GM19463 (cell line): ENCODE measurements around the gene WDR70.
"Not testable (repeated sequence)": the region's sequence is repeated elsewhere in the genome, so short reads cannot be mapped to it uniquely, and the experiment has no call there.

Experiments
- ATAC-seq: cut with Tn5 transposase; IDR thresholded peaks from one replicate; pipeline ENCODE4 v1.9.1; 2021; ENCODE audit warnings: mild to moderate bottlenecking, moderate library complexity; ENCODE audit not compliant: unreplicated experiment

WDR70 gene

DNA sequence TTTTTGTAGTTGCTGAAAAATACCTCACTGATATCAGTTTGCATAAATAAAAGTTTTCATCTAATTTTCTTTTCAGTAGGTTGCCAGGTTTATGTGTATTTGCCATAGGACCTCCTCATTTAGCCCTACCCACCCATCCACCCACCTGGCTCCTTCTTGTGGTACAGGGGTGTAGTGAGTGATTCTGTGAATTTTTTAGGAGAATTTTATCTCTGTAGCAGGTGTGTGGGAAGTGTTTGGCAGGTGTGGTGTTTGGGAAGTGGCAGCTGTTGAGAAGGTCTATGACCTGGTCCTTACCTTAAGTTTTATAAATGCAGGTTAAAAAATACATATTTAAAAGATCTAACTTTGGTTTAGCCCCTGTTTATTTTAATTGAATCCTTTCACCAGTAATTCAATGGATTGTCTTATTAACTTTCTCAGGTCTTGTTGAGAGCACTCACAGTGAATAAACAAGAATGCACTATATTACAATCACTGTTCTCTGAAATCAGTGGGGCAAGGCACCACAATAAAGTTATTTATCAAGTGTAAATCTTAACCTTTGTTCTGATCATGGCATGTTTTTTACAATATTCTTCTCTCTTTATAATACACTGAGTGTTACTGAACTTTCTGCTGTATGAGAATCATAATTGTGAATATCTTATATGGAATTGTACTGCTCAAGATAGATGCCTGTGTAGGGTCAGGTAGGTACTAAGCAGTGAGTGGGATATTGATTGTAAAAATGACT is 189.1 kb downstream of the WDR70 start:
- ATAC-seq: no peak

DNA sequence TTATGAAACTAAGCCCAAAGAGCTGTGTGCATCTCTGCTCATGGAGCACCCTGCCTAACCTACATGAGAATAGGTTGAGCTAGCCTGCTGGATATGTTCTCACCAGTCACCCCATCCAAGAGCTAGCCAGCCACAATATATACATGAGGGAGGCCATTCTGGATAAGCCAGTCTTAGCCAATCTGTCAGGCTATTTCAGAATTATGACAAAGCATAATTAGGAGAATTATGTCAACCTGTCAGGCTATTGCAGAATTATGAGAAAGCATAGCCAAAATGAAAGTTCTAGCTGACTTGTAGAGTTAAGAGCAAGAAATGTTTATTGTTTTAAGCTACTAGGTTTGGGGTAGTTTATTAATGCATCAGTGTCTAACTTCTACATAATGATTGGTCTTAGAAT is 189.8 kb downstream of the WDR70 start:
- no peak for ATAC-seq

GRCh38 chr5:37569466-37569865 is 190.3 kb downstream of the WDR70 start:
- ATAC-seq: no peak

DNA sequence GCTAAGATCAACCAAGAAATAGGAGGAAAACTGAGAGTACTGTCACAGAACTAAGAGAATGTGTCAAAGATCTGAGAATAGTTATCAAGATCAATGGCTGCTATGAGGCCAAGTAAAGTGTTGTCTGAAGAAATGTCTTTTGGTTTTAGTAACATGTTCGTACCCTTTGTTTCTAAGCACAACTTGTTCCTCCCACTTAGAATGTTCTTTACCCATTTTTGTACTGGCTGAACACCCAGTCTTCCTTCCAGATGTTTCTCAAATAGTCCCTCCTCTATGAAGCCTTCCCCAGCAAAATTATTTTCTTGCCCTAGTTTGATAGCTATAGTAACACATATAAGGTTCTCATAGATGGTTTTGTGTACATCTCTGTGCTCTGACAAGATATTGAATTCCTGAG is 191.5 kb downstream of the WDR70 start:
- no peak for ATAC-seq

DNA sequence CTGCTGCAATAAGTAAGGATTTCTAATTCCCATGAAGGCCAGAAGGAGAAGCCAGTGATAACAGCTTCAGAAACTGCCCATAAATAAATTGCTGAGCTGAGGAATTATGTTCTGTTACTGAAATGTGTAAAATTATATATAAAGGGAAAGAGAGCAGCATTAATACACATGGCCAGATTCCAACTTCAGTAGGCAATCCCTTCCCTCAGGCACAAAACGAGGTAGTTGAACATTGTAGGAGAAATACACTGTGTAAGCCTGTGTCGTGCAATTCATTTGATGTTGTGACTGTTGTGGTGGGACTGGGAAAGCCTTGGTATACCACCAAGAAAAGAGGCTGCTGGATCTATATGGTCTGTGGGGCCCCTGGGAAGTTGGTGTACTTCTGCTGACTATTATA is 192.9 kb downstream of the WDR70 start:
- ATAC-seq: no peak

DNA sequence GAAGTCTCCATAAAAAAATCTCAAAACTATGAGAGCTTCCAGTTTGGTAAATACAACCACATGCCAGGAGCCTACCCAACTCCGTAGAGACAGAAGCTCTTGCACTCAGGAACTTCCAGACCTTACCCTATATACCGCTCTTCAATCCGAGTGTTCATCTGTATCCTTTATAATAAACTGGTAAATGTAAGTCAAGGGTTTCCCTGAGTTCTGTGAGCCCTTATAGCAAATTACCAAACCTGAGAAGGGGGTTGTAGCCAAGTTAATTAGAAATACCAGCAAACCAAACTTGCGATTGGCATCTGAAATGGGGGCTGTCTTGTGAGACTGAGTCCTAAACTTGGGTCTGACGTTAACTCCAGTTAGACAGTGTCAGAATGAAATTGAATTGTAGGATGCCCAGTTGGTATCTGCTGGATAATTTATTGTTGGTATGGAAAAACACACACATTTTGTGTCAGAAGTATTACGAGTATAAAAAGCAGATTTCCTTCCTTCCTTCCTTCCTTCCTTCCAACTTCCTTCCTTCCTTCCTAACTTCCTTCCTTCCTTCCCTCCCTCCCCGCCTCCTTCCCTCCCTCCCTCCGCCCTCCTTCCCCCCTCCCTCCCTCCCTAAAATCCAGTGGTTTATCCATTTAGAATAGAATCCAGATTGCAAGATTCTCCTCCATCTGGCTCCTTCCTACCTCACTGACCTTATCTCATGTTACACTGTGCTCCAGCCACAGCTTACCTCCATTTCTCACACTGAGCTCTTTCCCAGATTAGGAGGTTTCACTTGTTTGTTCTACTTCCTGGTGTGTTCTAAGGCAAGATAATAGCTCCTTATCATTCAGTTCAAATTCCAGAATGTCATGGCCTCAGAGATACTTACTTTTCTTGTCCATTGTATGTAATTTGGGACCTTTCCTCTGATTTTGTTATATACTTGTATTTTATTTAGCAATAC is 196.7 kb downstream of the WDR70 start:
- no peak for ATAC-seq

GRCh38 chr5:37576552-37576951 is 197.4 kb downstream of the WDR70 start:
- ATAC-seq: no peak

GRCh38 chr5:37578176-37578575 is 199.1 kb downstream of the WDR70 start:
- no peak for ATAC-seq

GRCh38 chr5:37580106-37580505 is 201.0 kb downstream of the WDR70 start:
- ATAC-seq: no peak

- ATAC-seq: no peak
These were observed 203.1 kb downstream of the WDR70 start for GRCh38 chr5:37582202-37582601.

- ATAC-seq: not testable (repeated sequence)
These were observed 214.2 kb downstream of the WDR70 start for GRCh38 chr5:37593292-37593691.

- not testable (repeated sequence) for ATAC-seq
These were observed 215.7 kb downstream of the WDR70 start for GRCh38 chr5:37594864-37595263.

- ATAC-seq: no peak
These were observed 219.6 kb downstream of the WDR70 start for GRCh38 chr5:37598733-37599132.

- ATAC-seq: no peak
These were observed 222.0 kb downstream of the WDR70 start for GRCh38 chr5:37601163-37601562.

DNA sequence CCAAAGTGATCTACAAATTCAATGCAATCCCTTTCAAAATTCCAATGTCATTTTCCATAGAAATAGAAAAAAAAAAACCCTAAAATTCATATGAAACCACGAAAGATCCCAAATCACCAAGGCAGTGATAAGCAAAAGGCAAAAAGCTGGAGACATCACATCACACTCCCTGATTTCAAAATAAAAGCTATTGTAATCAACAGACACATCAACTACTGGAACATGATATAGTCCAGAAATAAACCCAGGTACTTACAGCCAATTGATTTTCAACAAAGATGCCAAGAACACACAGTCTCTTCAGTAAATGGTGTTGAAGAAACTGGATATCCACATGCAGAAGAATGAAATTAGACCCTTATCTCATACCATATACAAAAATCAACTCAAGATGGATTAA is 224.0 kb downstream of the WDR70 start:
- ATAC-seq: no peak

- ATAC-seq: no peak
These were observed 225.2 kb downstream of the WDR70 start for GRCh38 chr5:37604290-37604689.

DNA sequence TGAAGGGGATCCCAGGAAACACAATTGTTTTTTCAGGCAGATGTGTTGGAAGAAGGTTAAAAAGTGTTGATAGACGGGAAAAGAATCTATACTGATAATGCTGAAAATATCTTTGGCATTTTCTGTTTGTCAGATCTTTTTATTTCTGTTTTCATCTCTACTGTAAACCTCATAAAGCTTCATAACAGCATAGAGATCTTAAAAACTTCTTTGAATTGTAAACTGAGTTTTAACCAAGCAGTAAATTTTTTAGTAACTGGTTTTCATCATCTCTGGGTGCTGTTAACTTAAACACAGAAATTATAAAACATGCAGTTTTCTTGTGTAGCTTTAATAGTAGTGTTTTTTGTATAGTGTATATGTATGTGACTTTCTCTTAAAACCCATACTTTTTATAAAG is 227.0 kb downstream of the WDR70 start:
- ATAC-seq: no peak

DNA sequence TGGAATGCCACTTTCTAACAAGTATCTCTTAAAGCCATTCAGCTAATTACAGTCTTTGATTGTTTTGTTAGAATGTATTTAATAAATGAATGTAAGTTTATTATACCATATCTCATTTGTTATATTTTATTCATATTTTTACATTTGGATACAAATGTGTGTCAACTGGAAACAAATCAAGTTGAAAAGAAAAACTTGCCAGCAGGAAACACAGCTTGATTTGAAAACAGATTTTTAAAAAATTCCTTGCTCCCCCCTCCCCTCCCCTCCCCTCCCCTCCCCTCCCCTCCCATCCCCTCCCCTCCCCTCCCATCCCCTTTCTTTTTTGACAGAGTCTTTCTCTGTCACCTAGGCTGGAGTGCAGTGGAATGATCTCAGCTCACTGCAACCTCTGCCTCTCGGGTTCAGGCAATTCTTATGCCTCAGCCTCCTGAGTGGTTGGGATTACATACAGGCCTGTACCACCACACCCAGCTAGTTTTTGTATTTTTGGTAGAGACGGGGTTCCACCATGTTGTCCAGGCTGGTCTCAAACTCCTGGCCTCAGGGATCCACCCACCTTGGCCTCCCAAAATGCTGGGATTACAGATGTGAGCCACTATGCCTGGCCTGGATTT is 227.6 kb downstream of the WDR70 start:
- no peak for ATAC-seq

- ATAC-seq: no peak
These were observed 236.1 kb downstream of the WDR70 start for GRCh38 chr5:37615184-37615583.

GRCh38 chr5:37619353-37619752 is 240.2 kb downstream of the WDR70 start:
- ATAC-seq: no peak

GRCh38 chr5:37622354-37622753 is 243.2 kb downstream of the WDR70 start:
- not testable (repeated sequence) for ATAC-seq

GRCh38 chr5:37626266-37626665 is 247.1 kb downstream of the WDR70 start:
- ATAC-seq: no peak
